ENCODE data around the gene MFSD6.

GRCh38 chr2:190499273-190499672, 91.1 kb downstream of the MFSD6 start:
- TF ChIP-seq CTCF (conservative IDR thresholded peaks at IDR 0.05; ENCODE audit: low read depth, low read length) = no peak
- TF ChIP-seq EZH2 (IDR thresholded peaks at IDR 0.05; ENCODE audit: low read length, unreplicated experiment) = no peak
- no peak for TF ChIP-seq EZH2phosphoT487 (IDR thresholded peaks at IDR 0.05; ENCODE audit: borderline replicate concordance, low read length)

All from PC-3 (cell line).